ENCODE results near the gene CNTLN. TPM values are rescaled to one million over a fixed set of nuclear protein-coding genes. Genes with fewer than 3 reads are reported as not detected.

CNTLN gene
- total and polyA plus RNA-seq, 2 of the 8 experiments (the other 6 are each of a cell fraction or from before 2014, with no cell fraction given): 4.8 to 10.8 TPM

DNA sequence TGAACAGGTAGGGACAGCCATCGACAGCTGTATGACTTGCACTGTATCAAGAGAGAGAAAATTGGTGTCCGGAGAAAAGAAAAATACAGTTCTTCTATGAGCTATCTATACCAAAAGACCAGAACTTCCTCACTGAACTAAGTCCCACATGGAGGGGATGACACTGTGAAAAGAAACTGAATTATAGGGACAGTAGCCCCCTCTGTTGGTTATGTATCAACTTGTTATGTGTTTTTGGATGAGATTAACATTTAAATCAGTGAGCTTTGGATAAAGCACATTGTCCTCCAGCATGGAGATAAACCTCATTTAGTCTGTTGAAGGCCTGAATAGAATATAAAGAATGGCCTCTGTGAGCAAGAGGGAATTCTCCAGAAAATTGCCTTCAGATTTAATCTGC is 267.5 kb downstream of the CNTLN start:
- H2BK12ac ChIP-seq (ENCODE audit: low read depth, low read length): no peak overlapping the region
- H3K23ac ChIP-seq (ENCODE audit: insufficient read length): no peak overlapping the region
- H3K4me3 ChIP-seq (ENCODE audit: extremely low read depth in 1 of 4, insufficient read depth in 2 of 4, low read depth in 3 of 4, low read length in 4 of 4): no peak overlapping the region
- H2BK120ac ChIP-seq (replicated peaks; ENCODE audit: low read depth, low read length): no peak overlapping the region
- H4K20me1 ChIP-seq (replicated peaks in 1 of 2; ENCODE audit: control insufficient read depth in 1 of 2, insufficient read depth in 2 of 2, low read length in 2 of 2): no peaks in the 10 kb centered on the region
- ChIA-PET CTCF (ENCODE audit: partially characterized antibody) (interaction anchor here (0.6 to 5.4 kb wide), 23 partner anchors 12 to 398 kb away, joined by 3 to 31 read pairs (median 4); no protein-coding TSS in a partner anchor), POLR2A (ENCODE audit: partially characterized antibody) (interaction anchor here (1.0 kb wide), 1 partner anchor 267 kb away, joined by 3 read pairs; no protein-coding TSS in a partner anchor)
- no peak overlapping the region for H3K18ac ChIP-seq (ENCODE audit: extremely low read depth, low read length)
- H3K36me3 ChIP-seq (ENCODE audit: control insufficient read depth in 2 of 4, insufficient read depth in 4 of 4, low read length in 3 of 4): no peaks in the 10 kb centered on the region
- peaks cover 0 to 9% (median 3%) of the 10 kb centered on the region in 4 experiments; a peak in 4 of 7 replicates for H3K4me1 ChIP-seq (replicated peaks in 1 of 4; ENCODE audit: control insufficient read depth in 3 of 4, insufficient read depth in 4 of 4, low read length in 3 of 4)
- H3K9ac ChIP-seq (replicated peaks in 1 of 4; ENCODE audit: extremely low read depth in 1 of 4, low read depth in 3 of 4, low read length in 3 of 4): no peak overlapping the region
- H3K79me2 ChIP-seq (ENCODE audit: control insufficient read depth in 1 of 2, insufficient read depth in 2 of 2, low read length in 2 of 2): no peaks in the 10 kb centered on the region
- H2AFZ ChIP-seq (ENCODE audit: low read length): no peak overlapping the region
- FAIRE-seq (peak; percentile 39), DNase-seq (ENCODE audit: low read depth in 1 of 2, low spot score in 2 of 2) (no peak)
- no peaks in the 10 kb centered on the region for H3K23me2 ChIP-seq (ENCODE audit: low read depth, low read length)
- no peak overlapping the region for H4K5ac ChIP-seq (ENCODE audit: insufficient read length, low read depth, low read length)
- H3K79me1 ChIP-seq (ENCODE audit: low read depth, low read length): no peaks in the 10 kb centered on the region
- TF ChIP-seq, protein P1, sequence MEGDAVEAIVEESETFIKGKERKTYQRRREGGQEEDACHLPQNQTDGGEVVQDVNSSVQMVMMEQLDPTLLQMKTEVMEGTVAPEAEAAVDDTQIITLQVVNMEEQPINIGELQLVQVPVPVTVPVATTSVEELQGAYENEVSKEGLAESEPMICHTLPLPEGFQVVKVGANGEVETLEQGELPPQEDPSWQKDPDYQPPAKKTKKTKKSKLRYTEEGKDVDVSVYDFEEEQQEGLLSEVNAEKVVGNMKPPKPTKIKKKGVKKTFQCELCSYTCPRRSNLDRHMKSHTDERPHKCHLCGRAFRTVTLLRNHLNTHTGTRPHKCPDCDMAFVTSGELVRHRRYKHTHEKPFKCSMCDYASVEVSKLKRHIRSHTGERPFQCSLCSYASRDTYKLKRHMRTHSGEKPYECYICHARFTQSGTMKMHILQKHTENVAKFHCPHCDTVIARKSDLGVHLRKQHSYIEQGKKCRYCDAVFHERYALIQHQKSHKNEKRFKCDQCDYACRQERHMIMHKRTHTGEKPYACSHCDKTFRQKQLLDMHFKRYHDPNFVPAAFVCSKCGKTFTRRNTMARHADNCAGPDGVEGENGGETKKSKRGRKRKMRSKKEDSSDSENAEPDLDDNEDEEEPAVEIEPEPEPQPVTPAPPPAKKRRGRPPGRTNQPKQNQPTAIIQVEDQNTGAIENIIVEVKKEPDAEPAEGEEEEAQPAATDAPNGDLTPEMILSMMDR (IDR thresholded peaks at IDR 0.05; ENCODE audit: control extremely low read depth in 1 of 3, insufficient read depth in 1 of 3, low read depth in 1 of 3, low read length in 3 of 3): peak in 2 of 3 experiments; percentile 36 to 55; a peak in 2 of 4 replicates
- TF ChIP-seq KDM4A (IDR thresholded peaks at IDR 0.05; ENCODE audit: low read depth, low read length, severe bottlenecking) (no peak), RAD21 (IDR thresholded peaks at IDR 0.05 in 1 of 2, conservative IDR thresholded peaks at IDR 0.05 in 1 of 2; ENCODE audit: low read depth in 2 of 2, low read length in 2 of 2) (peak; percentile 78 to 80)
- H2BK5ac ChIP-seq (ENCODE audit: low read depth, low read length): no peak overlapping the region
- no peak overlapping the region for H2BK15ac ChIP-seq (ENCODE audit: low read length)
- H3K4me2 ChIP-seq (ENCODE audit: insufficient read depth in 1 of 2, low read depth in 2 of 2, low read length in 2 of 2): no peak overlapping the region
- 100% methylated on average over 2 of the region's 2 CpGs; no CpG with 5 or more reads in 1 of the 2 experiments for WGBS, 2 experiments (ENCODE audit: extremely low coverage in 1 of 2, insufficient coverage in 1 of 2, insufficient read length in 1 of 2, insufficient replicate concordance in 2 of 2, low coverage in 1 of 2, low lambda C conversion rate in 2 of 2, missing lambda C conversion rate in 1 of 2)
- no peak overlapping the region for H3K14ac ChIP-seq (ENCODE audit: insufficient read length)
- H3K27me3 ChIP-seq (replicated peaks in 1 of 4; ENCODE audit: control insufficient read depth in 3 of 4, extremely low read depth in 1 of 4, insufficient read depth in 3 of 4, low read length in 3 of 4): no peaks in the 10 kb centered on the region
- H4K8ac ChIP-seq (ENCODE audit: extremely low read depth, insufficient read depth, low read length): no peak overlapping the region
- H3K9me3 ChIP-seq (ENCODE audit: insufficient read depth in 2 of 2, low read depth in 1 of 2, low read length in 1 of 2): no peaks in the 10 kb centered on the region
- H3K4ac ChIP-seq (replicated peaks; ENCODE audit: insufficient read length, low read depth, low read length): no peak overlapping the region
- no peak overlapping the region for H2AK5ac ChIP-seq (ENCODE audit: low read depth, low read length)
- no peak overlapping the region; the same call in 1 of the 2 replicates for H2BK20ac ChIP-seq (ENCODE audit: low read length)
- H3K56ac ChIP-seq (replicated peaks; ENCODE audit: insufficient read length, low read depth, low read length): no peak overlapping the region
- no peak overlapping the region for H4K91ac ChIP-seq (replicated peaks; ENCODE audit: insufficient read length, low read length)
- no peak overlapping the region for H3K27ac ChIP-seq (ENCODE audit: low read depth, low read length)
